Posterior cingulate gyrus (tissue), 11 donors: ENCODE results near the gene MMS22L.
A peak's percentile ranks its signal among the peaks of the same experiment; 100 is the strongest.

ENCODE experiments used
- DNase-seq, 10 donors: peaks; one replicate each; pipeline versions ENCODE4 v3.0.0 to v3.0.0-alpha.2; 2020 to 2021; ENCODE audit warnings: mixed read lengths in 3 of 10
- intact Hi-C: fragments of 100-400 bp; cut with DNase I; formaldehyde crosslinking; loops from one replicate; pipeline ENCODE4 v1.15.1; 2023

Gene MMS22L

GRCh38 chr6:97154015-97154414, 129.0 kb downstream of the MMS22L start:
- intact Hi-C loops = no loop called here
- DNase-seq = no peak

DNA sequence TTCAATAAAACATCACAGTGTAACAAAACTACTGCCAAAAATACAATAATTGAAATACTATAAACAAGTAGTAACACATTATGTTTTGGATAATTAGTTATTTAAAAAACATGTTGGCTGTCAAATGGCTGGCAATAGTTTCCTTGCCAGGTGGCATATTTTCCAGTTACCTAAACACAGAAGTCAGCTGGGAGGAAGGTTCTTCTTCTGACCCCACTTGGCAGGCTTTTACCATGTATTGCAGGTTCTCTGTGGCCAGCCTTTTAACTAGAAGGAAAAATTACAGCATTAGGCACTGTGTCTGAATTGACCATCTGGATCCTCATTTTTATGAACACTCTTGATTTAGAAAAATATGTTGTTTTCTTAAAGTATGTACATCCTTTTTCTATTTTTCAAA, 131.4 kb downstream of the MMS22L start:
- DNase-seq = no peak
- intact Hi-C loops = no loop called here

- intact Hi-C loops = no loop called here
- no peak for DNase-seq
These were observed 132.1 kb downstream of the MMS22L start for GRCh38 chr6:97150932-97151331.

DNA sequence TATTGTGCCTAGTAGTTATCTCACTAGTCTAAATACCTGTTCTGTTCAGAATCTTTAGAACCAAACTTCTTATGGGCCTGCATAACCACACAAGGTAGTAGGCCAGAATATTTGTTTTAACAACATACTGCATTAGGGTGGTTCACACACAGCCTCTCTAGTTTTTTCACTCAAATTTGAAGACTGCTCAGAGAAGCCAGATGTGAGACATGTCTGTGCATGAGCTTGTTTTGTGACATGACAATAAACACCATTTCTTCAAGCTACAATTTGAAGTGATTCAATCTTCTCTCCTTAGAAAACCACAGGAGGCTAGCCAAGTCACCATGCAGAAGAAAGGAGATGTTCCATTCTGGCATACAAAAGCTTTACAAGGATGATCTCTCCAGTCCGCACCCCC, 135.6 kb downstream of the MMS22L start:
- DNase-seq = no peak
- intact Hi-C loops = no loop called here

DNA sequence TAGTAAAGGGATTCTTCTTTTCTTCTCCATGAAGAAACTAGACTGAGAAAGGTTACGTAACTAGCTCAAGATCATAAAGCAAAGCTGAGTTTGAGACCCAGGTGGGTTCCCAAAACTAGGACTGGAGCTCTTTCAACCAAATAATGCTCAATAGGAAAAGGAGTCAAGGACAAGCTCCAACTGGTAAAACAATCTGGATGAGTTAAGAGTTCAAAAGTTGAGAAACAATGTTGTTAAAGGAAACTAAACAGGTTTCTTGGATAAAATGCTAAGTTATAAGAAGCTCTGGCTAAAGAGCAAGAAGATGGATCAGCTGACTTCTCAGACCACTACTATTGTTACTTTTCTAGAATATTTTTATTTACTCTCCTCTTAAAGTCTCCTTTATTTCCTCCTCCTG, 137.3 kb downstream of the MMS22L start:
- DNase-seq = no peak
- intact Hi-C loops = no loop called here

DNA sequence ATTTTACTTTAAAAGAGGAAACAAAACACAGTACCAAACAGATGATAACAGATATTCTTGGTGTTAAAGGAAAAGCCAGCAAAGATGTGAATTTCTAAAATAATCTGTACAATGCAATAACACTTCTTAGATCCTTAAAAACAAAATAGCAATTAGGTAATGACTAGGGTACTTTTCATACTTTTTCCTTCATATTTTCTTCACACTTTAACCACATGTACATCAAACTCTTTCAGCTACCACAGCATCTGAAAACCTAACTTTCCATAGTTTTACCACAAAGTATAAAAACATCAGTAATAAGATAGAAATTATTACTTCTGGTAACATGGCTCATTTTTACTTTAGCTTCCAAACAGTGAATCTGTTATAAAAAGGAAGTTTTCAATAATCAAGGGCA, 141.3 kb downstream of the MMS22L start:
- DNase-seq = no peak
- intact Hi-C loops = no loop called here

- DNase-seq = no peak
- intact Hi-C loops = no loop called here
These were observed 144.4 kb downstream of the MMS22L start for GRCh38 chr6:97138581-97138980.

- intact Hi-C loops = no loop called here
These were observed 146.2 kb downstream of the MMS22L start for GRCh38 chr6:97136626-97137358.

DNA sequence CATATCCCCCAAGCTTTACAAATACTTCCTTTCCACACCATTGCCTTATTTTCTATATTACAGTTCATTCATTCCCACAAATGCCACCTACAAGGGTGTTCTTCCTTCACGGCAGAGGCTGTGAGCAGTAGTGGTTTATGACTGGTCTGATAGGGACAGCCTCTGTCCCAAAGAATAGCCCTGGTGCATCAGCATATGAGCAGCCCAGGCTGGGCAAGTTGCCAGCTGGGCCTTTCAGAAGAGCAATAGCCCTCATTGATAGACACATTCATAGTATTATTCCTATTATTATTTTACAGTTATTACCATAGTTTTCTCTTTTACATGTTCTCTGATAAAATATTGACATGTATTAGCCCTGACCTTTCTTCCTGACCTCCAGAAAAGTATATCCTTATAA, 149.9 kb downstream of the MMS22L start:
- intact Hi-C loops = no loop called here
- DNase-seq = peak in 9 of 10 donors; percentile 29 to 94 (median 65)

More at GRCh38 chr6:97136626-97137358, 146.2 kb downstream of the MMS22L start:
- no peak for DNase-seq

DNA sequence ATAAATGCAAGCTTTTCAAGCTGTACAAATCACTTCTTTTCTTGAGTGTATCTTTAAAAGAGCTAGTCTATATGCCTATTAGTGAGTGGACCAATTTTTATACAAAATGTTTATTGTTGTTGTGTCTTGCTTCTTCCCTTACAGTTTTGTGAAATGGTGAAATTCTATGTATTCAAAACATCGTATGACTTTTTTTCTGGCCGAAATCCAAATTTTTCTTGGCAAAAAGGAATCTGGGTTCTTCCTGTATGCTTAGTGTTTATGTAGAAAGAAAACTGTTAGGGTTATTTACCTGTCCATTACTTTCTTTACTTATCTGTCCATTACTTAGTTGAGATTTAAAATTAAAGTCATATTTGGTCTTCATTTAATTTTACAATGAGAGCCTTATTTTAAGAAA, 153.9 kb downstream of the MMS22L start:
- DNase-seq = no peak
- intact Hi-C loops = no loop called here

GRCh38 chr6:97128507-97128906, 154.5 kb downstream of the MMS22L start:
- intact Hi-C loops = no loop called here
- peak in 1 of 10 donors; percentile 59 for DNase-seq

DNA sequence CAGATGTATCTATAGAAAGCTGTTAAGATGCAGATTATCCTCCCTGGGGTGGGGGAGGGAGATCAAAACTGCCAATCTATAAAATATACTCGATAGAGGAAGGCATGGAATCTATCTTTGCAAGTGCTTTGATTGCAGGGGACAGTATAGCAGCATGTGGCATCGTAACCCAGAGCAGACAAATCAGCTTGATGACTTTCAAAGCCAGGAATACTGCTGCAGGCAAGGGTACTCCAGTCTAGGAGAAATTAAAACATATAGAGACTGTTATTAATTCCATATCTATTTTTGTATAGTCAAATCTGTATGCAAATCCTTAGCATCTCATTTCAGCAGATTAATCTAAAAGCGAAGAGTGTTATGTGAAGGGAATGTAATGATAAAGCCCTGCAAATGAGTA, 159.4 kb downstream of the MMS22L start:
- no peak for DNase-seq
- intact Hi-C loops = no loop called here

DNA sequence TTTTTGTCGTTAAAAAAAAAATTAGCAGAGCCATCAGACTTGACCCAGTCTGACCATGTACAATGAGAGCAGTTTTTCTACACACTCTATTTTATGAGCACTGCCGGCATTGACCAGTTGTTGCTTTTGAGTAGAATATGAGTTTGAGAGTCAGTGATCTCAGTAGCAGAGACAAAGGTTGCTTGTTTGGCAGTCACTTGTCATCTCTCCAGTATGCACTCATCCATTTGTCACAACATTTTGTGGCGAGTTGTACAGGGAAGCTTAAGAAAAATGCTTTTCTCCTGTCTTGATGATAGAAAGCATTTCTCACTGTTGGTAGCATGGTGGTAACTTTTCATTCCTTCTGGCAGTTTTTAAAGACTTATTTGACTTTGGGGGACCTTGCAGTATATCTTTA, 159.9 kb downstream of the MMS22L start:
- no peak for DNase-seq
- intact Hi-C loops = no loop called here

DNA sequence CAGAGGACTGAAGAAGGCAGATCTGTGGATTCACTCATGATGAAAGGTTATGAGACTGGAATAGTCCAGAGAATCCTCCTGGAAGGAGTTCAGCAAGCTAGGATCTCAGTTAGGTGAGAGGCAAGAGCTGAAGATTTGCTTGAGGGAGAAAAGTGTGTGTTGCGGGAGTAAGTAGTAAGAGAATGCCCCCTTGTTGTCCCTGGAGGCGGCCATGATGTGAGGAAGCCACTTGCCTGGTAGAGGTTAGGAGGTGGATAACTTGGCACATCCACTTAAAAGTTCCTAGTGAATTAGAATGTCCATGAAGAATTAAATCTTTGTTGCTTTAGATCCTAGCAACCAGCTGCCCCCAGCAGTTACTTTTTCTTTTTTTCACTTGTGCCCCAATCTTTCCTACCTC, 162.5 kb downstream of the MMS22L start:
- intact Hi-C loops = no loop called here
- DNase-seq = no peak

GRCh38 chr6:97114645-97115044, 168.4 kb downstream of the MMS22L start:
- intact Hi-C loops = no loop called here
- no peak for DNase-seq

DNA sequence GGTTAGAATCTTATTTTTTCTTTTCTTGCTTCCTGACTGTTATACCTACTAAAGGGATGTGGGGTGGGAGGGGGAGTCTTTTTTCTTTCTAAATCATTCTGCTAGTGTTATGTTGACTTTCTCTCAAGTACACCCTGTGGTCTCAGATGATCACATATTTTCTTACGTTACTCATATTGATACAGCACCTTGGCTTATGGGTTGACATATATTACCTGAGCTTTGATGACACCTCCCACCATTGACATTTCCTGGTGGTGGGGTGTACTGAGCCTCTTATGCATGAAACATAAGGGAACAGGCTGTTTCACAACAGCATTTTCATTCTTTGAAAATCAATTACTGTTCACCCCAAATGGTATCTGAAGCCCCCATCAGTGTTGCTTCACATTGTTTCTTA, 169.8 kb downstream of the MMS22L start:
- no peak for DNase-seq
- intact Hi-C loops = no loop called here

- peak in 1 of 10 donors; percentile 85 for DNase-seq
- intact Hi-C loops = no loop called here
These were observed 171.8 kb downstream of the MMS22L start for GRCh38 chr6:97111243-97111642.

DNA sequence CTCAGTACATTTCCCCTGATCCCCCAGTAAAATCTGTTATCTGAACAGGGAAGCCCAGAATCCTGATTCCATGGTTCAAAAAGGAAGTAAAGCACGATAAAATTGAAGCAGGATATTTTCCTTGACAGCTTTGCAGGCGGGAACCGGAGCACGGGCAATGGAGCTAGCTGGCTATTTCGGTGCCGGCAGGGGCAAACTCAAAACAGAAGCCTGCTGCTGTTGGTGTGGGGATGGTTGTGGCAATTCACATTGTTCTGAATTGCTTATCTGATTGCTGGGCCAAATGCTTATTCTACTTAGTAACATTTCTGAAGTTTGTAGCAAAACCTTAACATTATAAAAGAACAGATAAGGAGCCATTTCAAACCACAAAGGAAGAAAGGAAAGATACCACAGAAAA, 172.4 kb downstream of the MMS22L start:
- peak in 1 of 10 donors; percentile 58 for DNase-seq

DNA sequence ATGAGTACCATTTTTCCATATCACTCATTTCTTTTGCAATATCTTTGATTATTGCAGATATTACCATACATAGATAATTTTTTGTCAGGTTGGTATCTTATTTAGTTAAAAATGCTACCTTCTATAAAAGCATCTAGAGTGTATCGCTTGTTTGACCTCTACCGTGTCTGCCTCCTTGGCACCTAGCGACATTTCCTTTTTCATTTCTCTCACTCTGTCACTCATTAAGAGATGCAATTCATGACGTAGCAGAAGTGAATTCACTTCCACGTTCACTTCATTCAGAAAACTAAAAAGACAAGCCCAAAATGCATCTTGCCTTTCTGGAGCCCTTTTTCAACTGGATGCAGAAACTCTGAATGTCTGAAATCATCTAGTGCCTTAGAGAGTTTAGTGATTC, 172.9 kb downstream of the MMS22L start:
- DNase-seq = no peak
- intact Hi-C loops = no loop called here

More for the DNA sequence above, 172.4 kb downstream of the MMS22L start:
- intact Hi-C loops = no loop called here

DNA sequence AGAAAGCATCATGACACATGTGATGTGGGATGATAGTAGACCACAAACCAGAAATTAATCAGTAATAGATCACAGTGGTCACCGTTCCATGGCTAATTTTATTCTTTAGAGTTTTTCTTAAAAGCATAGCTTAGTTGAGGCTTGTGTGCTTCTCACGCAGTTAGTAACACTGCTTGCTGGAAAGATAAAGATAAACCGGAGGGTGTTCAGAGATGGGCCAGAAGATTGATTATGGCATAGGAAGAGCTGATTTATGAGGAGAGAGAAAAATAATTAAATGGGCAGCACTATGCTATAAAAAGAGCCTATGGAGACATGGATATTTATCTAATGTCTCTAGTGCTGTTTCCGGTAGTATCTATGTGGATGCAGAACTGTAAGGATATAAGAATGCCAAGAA, 173.6 kb downstream of the MMS22L start:
- intact Hi-C loops = no loop called here
- no peak for DNase-seq

DNA sequence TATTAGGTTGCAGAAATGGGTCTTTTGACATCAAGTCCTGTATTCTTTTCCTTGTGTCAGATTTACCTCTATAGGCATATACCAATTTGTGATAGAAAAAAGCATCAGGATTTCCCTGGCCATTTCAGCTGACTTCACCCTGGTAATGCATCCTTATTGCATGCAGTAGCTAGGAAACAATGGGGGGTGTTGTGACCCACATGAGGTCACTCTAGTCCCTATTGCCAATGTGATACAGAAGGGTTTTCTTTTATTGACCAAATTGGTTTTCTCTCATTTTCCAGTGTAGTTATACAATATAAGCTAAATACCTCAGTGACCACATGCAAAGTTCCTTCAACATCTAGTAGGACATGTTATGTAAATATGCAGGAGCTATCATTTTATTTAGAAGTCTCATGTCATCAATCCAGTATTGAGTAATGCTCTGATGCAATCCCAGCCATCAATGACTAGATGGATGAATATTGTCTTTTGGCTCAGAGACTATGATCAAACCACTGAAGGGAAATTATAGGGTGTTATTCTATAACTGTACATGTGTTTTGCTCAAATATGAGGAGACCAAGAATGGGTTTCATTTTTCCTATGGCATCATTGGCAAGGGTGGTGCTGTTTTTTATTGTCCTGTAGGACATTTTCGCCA, 180.7 kb downstream of the MMS22L start:
- DNase-seq = peak in 1 of 10 donors; percentile 27
- intact Hi-C loops = no loop called here

- DNase-seq = no peak
- intact Hi-C loops = no loop called here
These were observed 182.3 kb downstream of the MMS22L start for GRCh38 chr6:97100696-97101095.
